NCI-H2081 treated with DMSO at 0.1 percent for 48 hours (cell line): ENCODE data around the gene ELOVL5.

Experiments
- DNase-seq: peaks from one replicate; lab custom pipeline; 2025; lab: John Stamatoyannopoulos, UW

ELOVL5 gene

DNA sequence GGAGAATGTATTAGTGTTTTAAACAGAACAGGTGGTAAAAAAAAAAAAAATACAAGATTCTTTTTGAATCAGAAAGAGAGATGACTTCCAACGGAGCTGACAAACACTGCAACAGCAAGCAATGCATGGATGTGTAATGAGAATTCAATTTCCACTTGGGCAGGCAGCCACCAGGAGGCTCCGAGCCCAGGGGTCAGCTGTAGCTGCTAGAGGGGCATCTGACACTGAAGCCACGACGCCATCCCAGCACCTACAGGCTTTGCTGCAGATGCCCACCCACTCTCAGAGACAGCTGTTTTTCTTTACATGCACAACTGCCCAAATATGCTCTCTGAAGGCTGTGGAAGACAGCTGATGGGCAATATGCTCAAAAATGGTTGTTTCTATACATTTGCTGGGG lies 75.4 kb downstream of the ELOVL5 start:
- DNase-seq: no peak

DNA sequence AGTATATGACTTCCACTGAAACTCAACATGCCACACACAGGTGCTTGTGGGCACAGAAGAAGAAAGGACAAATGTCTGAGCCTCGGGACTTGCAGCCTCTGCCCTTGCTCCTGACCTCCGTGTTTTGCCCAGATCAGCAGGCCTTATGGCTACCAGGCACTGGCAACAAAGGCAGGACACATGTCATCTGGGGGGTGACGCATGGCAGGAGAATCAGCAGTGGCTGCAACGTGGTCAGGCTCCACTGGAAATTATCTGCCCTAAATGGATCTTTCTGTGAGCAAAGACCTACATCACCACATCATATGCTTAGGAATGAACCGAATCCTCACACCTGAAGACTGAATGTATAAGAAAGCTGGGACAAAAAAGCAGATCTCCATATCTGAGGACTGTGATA lies 78.9 kb downstream of the ELOVL5 start:
- DNase-seq: no peak

DNA sequence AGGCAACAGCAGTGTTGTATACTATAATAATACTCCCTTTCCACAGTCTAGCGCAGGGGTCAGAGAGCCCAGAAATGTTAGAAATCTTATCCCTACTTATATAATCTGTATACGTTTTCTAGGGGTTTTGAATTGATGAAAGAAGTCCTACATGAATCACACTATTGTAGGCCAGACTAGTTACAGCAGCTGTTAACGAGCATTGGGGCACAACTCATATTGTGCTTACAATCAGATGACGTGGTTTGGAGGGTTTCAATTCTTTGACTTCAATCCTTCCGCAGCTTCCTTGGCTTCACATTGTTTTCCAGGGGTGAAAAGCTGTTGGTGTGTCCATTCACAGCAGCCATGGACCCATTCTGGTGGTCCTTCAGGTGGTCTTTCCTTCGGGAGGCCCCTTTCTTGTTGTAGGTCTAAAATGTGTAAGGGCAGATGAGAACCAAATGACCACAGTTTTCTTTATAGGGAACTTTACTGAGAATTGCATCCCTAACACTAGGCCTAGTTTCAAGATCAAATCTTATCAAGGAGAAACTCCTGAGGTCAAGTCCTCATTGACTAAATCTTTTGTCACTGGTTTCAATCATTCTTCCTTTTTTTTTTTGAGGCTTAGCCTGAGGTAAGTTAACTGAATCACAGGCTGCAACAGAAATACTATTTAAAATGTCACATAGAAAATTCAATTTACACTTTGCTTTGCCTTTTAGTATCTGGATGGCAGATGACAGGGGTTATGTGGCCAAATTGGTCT lies 79.7 kb downstream of the ELOVL5 start:
- no peak for DNase-seq

DNA sequence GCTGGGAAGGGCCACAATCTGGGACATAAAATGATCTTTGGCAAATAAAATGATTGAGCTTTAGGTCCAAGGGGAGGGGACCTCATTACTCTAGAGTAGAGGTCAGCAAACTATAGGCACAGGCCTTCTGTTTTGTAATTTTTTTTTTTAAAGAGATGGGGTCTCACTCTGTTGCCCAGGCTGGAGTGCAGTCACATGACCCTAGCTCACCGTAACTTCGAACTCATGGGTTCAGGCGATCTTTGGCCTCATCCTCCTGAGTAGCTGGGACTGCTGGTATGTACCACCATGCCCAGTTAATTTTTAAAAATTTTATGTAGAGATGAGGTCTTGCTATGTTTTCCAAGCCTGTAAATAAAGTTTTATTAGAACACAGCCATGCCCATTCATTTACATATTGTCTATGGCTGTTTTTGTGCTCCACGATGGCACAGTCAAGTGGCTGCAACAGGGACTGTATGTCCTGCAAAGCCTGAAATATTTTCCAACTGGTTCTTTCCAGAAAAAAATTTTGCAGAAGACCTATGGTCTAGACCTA lies 82.1 kb downstream of the ELOVL5 start:
- DNase-seq: no peak

DNA sequence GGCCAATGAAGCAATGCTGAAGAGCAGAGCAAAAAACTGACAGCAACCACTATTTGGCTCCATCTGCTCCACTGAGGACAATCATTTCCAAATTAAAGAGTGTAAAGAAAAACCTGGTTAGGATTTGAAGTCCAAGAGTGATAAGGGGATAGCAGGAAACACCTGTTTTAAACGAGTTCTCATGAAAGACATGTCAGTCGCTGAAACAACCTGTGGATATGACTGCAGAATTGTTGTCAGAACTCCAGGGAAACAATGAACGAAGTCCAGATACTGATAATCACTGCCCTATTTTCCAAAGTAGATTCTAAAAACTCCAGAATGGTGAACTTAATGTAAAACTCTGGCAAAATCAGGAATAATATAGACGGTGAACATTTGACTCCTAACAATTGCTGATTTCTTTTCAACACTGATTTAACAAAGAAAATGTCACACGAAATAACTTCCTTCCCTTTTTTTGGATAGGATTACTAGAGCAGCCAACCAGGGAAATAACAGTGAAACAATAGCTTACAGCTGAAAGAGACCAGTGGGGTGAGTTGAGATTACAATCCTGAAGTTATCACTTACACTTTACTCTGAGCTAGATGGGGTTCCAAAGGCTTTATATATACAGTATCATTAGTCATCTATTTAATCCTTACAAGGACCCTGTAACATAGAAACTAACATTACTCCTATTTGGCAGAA lies 83.7 kb downstream of the ELOVL5 start:
- DNase-seq: no peak

DNA sequence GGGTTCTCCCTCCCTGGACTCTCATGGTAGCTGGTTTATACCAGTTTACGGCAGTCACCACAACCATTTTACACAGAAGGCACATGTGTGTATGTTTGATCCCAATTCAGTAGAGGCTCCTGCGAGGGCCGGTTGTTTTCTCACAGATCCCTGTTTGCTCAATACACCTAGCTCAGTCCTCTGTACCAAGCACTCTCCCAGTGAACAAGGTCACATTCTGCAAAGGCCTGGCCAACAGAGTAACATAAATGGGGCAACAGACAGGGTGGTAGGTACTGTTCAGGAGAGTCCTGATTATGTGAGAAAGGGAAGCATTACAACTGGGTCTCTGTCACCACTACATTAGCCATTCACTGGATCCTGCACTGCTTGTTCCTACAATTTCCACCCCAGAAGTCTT lies 84.4 kb downstream of the ELOVL5 start:
- DNase-seq: no peak

DNA sequence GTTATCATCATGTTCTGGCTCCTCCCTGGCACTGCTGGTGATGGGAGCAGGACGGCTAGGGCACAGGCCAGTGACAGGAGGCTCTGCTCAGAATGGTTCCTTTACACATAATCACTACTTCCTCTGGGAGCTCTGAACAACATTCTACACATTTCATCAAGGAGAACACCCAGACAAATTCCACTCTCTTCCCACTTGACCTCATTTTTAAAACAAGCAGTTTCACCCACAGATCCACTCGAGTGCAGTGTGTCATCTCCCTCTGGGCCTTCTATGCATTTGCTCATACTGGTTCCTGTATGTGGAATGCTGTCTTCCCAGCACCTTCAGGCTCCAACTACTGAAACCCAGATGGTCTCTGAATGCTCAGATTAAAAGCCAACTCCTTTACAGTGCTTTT lies 84.8 kb downstream of the ELOVL5 start:
- DNase-seq: no peak

DNA sequence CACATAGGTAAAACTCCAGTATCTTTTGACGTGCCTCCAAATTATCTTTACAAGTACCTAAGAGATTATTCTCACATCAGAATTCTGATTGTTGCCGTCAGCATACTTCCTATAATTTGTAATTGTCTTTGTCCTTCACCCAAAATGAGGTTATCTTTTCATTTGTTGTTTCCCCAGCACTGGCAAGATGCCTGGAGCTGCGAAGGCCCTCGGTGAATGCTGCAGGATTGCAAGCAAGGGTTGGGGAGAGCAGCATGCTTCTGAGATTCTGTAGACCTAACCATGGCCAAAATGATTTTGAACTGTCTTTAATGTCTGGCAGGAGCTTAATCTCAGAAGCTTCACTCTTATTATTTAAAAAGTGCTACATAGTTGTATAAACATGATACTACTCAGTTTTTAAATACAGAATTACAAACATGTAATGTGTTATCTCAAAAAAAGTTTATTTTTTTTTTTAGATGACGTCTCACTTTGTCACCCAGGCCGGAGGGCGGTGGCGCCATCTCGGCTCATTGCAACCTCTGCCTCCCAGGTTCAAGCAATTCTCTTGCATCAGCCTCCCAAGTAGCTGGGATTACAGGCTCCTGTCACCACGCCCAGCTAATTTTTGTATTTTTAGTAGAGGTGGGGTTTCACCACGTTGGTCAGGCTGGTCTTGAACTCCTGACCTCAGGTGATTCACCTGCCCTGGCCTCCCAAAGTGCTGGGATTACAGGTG lies 88.7 kb downstream of the ELOVL5 start:
- DNase-seq: no peak

DNA sequence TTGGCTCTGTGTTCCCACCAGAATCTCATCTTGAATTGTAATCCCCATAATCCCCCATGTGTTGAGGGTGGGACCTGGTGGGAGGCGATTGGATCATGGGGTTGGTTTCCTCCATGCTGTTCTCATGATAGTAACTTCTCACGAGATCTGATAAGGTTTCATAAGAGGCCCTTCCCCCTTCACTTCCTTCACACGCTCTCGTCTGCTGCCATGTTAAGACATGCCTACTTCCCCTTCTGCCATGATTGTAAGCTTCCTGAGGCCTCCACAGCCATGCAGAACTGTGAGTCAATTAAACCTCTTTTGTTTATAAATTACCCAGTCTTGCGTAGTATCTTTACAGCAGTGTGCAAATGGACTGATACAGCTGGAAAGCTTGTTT lies 90.0 kb downstream of the ELOVL5 start:
- no peak for DNase-seq

DNA sequence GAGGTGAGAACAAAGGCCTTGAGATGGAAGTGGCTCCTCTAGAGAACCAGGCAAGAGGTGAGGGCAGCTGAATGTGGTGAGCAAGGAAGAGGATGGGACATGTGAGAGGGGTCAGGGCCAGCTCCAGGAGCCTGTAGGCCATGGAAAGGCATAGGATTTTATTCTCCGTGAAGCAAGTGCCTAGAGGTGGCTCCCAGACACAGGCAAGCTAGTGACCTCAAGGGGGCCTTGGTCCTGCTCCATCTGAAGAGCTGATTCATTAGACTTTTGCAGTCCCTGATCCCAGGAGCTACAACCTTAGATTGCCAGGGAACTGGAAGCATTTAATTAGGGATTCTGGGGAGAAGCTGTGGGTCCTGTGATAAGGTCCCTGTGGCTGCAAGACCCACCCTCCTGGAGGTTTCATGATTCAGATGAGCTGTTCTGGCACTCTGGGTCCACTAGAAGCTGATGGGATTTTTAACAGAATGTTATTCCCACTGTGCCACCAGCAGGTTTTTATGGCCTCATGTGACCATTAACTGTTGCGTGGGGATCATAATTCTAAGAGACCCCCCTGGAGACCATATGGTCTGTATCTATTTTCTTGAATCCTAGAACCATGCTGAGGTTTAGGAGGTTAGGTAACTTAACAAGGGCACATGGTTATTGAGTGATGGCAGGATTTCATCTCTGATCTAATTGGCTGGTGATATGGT lies 90.5 kb downstream of the ELOVL5 start:
- no peak for DNase-seq

DNA sequence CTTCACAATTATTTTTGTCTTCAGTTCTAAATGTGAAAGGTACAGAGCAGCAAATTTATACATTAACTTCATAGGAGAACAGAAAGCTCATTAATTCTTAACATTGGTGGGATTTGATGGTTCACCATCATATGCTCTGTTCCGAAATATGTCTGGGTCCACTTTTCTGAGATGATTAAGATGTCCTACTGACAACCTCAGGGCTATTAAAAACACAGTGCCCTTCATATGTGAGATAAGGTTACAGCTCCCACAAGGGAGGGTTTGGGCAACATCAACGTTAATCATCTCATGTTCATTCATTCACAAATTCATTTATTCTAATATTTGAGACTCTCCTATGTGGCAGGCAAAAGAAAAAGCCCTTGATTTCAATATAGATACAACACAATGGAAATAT lies 91.2 kb downstream of the ELOVL5 start:
- DNase-seq: no peak

DNA sequence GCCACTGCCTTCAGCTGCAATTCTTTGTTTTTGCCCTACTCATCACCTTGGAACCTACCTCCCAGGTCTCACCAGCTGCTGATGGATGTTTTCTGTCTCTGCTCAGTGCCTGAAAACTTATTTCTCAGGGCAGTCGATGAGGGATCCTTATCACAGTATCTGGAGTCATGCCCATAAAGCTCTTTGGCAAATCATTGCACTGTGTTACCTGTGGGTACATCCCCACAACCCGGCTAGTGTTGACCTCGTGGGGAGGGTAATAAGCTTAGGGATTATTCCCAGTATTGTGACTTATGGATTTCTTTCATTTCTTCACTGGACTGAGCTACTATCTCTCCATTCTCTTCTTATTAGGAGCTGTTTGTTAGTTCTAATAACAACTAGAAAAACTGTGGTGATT lies 91.7 kb downstream of the ELOVL5 start:
- no peak for DNase-seq

DNA sequence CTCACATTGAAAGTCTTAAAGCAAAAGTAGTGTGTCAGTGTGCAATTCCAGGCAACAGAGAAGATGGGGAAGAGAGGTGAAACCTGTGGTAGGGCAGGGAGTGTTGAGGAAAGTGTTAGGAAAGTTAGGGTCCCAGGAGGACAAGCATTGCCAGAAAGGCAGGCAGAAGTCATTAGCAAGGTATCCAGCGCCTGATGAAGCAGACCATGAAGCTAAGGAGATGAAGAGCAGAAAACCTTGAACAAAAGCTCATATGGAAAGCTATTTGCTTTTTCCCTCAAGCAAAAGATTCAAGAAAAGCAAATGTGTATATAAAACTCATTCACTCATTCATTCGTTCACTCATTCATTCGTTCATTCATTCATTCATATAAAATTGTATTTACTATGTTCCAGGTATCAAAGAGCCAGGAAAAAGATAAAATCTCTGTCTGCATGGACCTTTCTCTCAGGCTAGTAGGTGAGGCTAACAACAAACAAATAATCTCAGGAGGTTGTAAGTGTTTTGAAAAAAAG lies 96.5 kb downstream of the ELOVL5 start:
- DNase-seq: no peak

DNA sequence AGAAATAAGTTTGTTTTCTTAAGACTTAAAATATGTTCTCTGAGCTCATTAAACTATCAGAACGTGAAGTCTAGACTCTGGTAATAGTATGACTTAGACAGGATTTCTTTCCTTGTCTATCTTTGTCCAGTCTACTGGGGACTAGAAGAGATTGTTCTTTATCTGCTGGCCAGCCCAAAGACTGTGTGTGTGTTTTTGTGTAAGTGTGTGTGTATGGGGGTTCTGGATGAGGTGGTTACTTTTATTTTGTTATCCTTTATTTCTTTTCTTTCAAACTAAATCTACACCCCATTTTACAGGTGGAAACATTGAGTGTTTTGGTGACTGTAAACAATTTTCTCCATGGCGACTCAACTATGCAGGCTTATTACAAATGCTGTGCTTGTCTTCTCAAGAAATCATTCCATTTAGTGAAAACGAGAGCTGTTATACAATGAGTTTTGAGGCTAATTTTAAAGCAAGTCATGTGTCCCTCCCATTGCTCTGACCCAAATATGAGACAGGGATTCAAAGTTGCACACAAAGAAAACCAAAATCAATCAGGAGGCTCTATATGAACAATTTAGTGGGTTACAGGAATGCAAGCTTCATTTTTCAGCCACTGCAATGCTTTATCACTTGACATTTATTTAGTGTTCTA lies 97.6 kb downstream of the ELOVL5 start:
- no peak for DNase-seq

DNA sequence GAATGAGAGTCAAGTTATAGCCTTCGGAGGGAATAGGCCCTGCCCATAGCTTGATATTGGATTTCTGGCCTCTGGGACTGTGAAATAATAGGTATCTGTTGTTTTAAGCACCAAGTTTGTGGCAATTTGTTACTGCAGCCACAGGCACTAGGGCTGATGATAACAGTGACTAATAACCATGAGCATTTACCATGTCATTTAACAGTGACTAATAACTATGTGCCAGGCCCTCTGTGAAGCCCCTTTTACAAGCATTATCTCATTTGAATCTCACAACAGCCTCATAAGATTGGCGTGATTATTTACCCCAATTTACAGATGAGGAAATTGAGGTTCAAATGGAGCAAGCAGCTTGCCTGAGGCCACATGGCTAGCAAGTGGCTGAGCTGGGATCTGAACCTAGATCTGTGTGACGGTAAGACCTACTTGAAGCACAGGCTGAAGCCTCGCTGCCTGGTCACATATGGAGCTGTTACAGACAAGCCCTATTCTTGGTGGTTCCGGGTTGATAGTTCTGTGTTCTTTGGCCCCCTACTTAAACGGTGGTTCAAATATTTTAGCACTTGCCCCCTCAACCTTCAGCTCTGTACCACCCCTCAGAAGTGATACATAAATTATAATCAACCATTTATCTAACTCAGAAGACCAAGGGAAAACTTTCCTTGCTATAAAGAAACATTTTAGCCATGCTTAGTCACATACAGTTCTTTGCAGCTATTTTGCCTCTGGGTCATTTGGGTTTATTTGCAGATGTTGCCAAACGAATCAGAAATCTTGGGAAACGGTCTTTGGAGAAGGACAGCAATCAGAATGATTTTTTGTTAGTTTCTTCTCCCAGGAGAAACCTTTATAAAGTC lies 98.3 kb downstream of the ELOVL5 start:
- no peak for DNase-seq

DNA sequence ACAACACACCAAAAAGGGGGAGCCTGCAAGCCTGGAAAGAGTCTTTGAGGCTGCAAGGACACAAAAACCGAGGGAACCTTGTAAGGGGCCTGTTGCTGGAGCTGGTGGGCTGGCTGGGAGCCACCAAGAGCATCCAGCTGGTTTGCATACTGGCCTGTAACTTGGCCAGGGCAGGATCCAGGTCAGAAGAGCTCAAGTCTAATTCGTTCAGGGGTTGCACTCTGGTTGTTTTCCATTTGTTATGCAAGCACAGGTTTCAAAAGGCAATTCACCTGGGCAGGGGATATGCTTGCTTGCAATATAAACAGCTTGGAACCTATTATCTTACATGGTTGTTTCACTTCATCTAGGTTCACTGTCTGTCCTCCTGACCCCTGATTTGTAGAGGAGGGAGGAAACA lies 101.8 kb downstream of the ELOVL5 start:
- no peak for DNase-seq

DNA sequence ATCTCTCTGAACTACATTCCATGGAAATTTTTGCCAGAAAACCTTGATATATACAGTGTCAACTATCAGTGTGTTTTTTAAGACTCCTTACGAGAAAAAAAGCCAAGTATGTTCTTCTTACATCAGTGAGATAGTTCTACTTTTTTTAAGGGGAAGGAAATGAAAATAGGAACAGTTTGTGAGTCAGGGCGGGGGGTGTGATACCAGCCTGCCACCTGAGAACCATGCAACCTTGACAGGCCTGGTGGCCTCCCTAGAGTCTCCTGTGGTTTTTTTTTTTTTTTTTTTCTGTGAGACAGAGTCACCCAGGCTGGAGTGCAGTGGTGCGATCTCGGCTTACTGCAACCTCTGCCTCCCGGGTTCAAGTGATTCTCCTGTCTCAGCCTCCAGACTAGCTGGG lies 103.8 kb downstream of the ELOVL5 start:
- no peak for DNase-seq

DNA sequence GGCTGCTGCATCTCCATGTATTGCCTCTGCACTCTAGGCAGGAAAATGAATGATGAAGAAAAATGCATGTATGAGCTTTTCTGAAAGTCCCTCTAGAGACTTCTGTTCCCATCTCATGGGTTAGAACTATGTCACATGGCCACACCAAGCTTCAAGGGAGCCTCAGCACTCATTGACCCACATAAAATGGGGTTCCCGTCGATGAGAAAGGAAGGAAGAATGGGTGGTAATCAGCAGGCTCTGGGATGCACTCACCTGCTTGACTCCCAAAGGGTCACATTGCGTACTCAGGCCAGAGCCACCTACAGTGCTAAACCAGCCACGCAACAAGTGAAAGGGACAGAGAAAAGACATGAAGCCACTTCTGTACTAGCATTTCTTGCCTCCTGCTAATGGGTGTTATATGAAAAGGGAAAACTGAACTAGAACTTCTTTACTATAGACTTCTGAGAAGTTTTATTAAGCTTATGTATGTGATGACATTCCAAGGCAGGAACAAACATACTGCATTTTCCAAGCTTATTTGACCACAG lies 104.3 kb downstream of the ELOVL5 start:
- DNase-seq: no peak

DNA sequence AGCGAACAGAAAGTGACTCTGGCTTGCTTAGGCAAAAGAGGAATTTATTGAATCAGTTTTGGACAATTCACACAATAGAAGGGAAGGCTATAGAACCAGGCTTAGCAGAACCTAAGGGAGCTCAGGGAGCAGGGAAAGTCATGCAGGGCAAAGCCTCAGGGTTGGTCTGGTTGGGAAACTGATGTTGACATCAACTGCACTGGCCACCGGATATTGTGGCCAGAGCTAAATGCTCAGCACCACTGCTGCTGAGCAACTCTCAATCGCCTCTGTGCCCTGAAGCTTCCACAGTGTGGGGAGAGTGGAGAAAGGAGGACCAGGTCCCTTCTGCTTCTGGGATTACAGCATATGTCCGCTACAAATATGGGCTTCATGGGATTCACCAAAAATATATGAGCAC lies 106.8 kb downstream of the ELOVL5 start:
- DNase-seq: no peak

DNA sequence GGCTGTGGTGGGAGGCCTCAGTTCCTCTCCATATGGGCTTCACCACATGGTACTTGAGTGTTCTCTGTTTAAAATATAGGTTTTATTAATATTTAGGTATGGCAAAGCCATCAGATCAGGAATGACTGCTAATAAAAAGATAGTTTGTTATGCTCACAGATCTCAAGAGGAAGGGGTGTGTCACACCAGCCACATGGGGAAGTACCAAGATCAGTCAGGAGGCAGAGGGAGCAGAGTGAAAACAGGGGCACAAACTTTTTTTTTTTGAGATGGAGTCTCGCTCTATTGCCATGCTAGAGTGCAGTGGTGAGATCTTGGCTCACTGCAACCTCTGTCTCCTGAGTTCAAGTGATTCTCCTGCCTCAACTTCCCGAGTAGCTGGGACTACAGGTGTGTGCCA lies 108.0 kb downstream of the ELOVL5 start:
- DNase-seq: no peak
